DOHH2 (cell line): Measurements from ENCODE around the gene BNC2.

Experiments
- CTCF ChIP-seq: fragments of 200-600 bp; sonication (generic); IDR thresholded peaks from one replicate; pipeline ENCODE4 v1.5.1; 2014; ENCODE audit warnings: antibody characterized with exemption, mild to moderate bottlenecking, low read depth, low read length; ENCODE audit not compliant: poor library complexity, severe bottlenecking
- EZH2phosphoT487 ChIP-seq: fragments of 200-600 bp; sonication (generic); IDR thresholded peaks from 2 replicates; pipeline ENCODE4 v1.6.1; 2017; ENCODE audit warnings: borderline replicate concordance, mild to moderate bottlenecking, antibody characterized with exemption, low read length, moderate library complexity, mixed read lengths

- TF ChIP-seq CTCF = no peak
- no peak for TF ChIP-seq EZH2phosphoT487
Measured at GRCh38 chr9:16801871-16802466, 68.5 kb downstream of the BNC2 start.
